GM18867 (cell line): ENCODE measurements around the gene ELF2.
"Not testable (repeated sequence)": the region's sequence is repeated elsewhere in the genome, so short reads cannot be mapped to it uniquely, and the experiment has no call there.

ENCODE experiments used
- ATAC-seq: cut with Tn5 transposase; IDR thresholded peaks from one replicate; pipeline ENCODE4 v1.9.1; 2021; ENCODE audit warnings: mild to moderate bottlenecking, moderate library complexity; ENCODE audit not compliant: unreplicated experiment

The ELF2 gene

GRCh38 chr4:139144911-139145551 lies 32.0 kb downstream of the ELF2 start:
- no peak for ATAC-seq

DNA sequence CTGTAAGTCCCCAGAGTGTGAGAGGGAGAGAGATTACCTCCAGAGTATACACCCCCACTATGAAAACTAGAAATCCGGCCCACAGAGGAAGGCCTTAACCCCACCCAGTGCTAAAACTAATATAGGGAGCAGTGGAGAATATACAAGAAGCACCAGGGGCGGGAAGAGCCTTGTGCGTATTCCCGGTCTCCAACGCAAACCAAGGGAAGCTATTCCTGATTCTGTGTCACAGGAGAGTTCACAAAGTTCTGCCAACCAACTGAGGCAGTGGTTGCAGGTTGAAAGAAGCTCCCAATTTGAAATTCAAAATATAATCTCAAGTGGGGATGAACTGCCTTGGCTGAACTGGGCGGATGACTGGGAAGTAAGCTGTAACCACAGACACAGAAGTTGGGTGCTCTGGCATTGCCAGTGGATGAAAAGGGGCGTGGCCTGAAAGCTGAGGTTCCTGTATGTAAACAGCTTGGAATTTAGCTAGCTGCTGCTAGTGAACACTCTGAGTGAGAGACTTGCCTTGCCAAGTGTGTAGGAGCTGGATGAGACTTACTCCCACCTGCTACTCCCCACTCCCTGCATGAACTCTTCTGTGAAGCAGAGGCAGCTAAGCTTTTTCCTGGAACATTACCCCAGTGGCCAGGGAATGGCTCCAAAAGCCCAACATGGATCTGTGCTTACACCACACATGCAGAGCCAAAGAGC lies 32.7 kb downstream of the ELF2 start:
- ATAC-seq, result no peak

DNA sequence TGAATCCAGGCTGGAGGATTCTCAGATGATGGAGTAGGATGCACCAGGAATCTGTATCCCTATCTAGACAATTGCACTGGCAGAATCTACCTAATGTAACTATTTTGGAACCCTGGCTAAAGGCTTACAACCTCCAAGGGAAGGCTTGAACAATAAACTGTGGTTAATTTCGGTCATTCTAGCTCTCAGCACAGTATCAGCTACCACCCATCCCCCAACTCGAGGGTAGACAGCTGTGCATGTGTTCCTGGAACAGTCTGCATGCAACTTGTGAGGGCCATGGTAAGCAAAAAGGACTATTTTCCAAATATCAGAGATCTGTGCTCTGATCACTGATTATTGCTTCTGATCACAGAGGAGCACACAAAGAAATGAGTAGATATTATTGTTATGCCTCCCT lies 34.0 kb downstream of the ELF2 start:
- ATAC-seq, result no peak

- ATAC-seq, result peak; percentile 72
Observed at GRCh38 chr4:139142087-139142486, 34.9 kb downstream of the ELF2 start.

- ATAC-seq, result no peak
Observed at GRCh38 chr4:139137763-139138162, 39.3 kb downstream of the ELF2 start.

GRCh38 chr4:139134403-139134802 lies 42.6 kb downstream of the ELF2 start:
- ATAC-seq, result no peak

GRCh38 chr4:139131209-139131870 lies 45.7 kb downstream of the ELF2 start:
- ATAC-seq, result no peak

DNA sequence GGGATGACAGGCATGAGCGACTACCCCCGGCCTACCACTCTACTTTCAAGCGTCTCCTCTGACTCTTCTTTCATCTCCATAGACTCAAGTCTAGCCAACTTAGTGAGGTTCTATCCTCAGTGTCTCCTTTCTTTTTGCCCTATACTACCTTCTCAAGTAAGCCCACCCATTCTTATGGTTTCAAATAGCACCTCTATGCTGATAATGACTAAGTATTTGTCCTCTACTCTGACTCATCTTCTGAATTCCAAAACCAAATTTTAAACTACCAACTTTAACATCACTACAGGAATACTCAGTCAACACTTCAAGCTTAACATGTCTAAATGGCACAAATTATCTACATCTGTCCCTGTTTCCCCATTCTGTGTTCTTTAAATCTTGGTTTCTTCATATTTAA lies 47.8 kb downstream of the ELF2 start:
- no peak for ATAC-seq

- no peak for ATAC-seq
Observed at GRCh38 chr4:139126898-139127297, 50.1 kb downstream of the ELF2 start.

- no peak for ATAC-seq
Observed at GRCh38 chr4:139123910-139124309, 53.1 kb downstream of the ELF2 start.

- ATAC-seq, result no peak
Observed at GRCh38 chr4:139118365-139118764, 58.7 kb downstream of the ELF2 start.

- no peak for ATAC-seq
Observed at GRCh38 chr4:139115226-139115625, 61.8 kb downstream of the ELF2 start.

DNA sequence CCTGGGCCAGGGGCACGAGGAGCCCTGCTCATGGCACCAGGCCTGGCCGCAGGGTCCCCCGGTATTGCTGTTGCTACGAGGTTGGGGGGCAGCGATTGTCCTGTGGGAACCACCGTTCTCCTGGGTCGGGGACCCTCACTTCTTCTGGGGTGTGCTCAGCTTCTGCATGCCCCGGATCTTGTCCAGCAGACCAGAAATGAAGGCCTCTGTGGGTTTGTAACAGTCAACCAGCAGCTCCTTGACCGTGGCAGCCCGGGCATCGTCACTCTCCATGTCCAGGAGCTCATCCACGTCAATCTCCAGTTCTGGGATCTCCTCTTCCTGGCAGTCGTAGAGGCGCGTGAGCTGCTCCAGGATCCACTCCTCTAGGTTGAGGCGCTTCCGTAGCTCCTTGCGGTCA lies 62.2 kb downstream of the ELF2 start:
- ATAC-seq, result not testable (repeated sequence)

DNA sequence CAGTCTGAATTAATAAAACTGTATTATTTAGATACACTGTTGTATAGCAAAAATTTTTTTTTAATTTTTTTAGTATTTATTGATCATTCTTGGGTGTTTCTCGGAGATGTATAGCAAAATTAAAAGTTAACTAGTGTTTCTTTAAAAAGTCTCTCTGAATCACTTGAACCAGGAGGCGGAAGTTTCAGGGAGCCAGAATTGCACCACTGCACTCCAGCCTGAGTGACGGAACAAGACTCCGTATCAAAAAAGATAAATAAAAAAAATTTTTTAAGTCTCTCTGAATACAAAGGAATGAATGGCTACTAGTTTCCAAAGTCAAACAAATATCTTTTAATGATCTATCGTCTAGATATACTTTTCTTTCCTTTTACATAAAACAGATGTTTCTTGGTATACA lies 64.4 kb downstream of the ELF2 start:
- ATAC-seq, result no peak

DNA sequence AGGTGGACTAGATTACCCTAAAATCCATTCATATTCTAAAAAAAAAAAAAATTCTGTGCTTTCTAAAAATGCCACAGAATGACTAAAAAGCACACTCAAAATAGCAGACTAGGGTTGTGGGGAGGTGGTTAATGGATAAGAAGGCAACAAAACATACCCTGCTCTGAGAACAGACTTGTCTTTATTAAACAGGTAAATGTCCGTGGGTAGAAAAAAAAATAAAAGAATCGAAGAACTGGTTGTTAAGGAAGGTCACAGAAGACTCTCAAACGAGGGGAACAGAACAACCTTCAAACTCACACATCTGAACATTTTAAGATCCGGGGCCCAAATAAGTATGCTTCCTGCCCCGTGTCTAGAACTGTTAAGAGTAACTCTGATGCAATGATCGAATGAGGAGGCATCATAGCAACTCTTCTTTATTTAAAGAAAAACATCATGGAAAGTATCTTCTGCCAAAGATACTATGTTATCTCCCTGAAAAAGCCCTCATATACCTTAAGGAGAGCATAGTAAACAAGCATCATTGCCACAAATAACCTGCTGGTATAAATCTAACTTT lies 68.4 kb downstream of the ELF2 start:
- no peak for ATAC-seq

DNA sequence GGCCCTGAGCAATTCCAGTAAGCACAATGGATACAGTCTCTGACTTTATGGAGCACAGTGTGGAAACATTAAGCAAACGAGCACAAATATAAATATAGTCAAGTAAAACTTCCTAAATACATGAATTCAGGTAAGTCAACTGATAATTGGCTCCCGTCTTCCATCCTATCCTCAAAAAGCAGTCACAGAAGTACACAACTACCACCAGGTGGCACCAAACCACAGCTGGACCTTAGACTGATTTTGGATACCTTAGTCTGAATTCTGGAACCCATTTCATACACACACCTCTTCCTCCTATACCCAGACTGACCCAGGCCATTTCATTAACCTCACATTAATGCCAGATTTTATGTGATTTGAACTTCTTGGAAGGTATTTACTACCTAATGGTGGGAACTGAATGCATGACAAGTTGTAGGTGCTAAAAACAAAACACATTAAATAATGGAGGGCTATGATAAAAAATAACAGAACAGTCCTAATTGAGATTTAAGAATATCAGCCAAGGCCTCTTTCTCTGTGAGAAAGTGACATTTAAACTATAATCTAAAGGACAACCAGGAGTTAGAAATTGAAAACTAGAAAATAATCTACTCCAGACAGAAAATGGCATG lies 77.5 kb downstream of the ELF2 start:
- no peak for ATAC-seq

GRCh38 chr4:139092271-139092670 lies 84.7 kb downstream of the ELF2 start:
- no peak for ATAC-seq

- no peak for ATAC-seq
Observed at GRCh38 chr4:139085141-139085540, 91.9 kb downstream of the ELF2 start.

- ATAC-seq, result no peak
Observed at GRCh38 chr4:139084804-139085093, 92.3 kb downstream of the ELF2 start.

GRCh38 chr4:139083956-139084803 lies 92.8 kb downstream of the ELF2 start:
- ATAC-seq, result peak; percentile 63

DNA sequence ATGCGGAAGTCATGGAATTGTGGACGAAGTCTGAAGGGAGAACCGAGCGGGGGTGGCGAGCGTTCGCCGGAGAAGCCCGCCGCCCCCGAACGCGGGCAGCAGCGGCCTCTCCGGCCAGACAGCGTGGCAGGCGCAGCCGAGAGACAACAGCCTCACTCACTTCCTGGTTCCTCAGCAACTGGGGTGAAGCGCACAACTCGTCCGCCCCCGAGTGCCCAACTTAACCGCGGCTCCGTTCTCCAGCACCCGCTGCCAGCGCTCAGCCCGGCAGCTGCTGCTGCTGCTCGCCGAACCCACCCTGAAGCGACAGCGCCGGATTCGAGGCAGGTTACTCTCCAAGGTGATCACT lies 93.4 kb downstream of the ELF2 start:
- ATAC-seq, result peak; percentile 33
